Calu3 (cell line): ENCODE results near the gene HS6ST3. TPM values are rescaled to one million over a fixed set of nuclear protein-coding genes. Genes with fewer than 3 reads are reported as not detected.

ENCODE experiments used
- BruUV-seq: library from RNA; stranded (reverse); fragments of 400-500 nt; replicated peaks from 2 replicates; lab custom pipeline; 2021; lab: Mats Ljungman, UMichigan
- CTCF ChIA-PET: fragments of 300-600 bp; sonication (Branson Sonifier 250); formaldehyde crosslinking; loops from one replicate; lab custom pipeline; 2022; ENCODE audit warnings: antibody characterized with exemption; lab: Charles Lee
- DNase-seq: peaks from one replicate; pipeline ENCODE4 v3.0.0; 2022
- H3K27ac Mint-ChIP-seq: one replicate; pipeline ENCODE4 v1.8.0; 2022; ENCODE audit warnings: mixed read lengths; ENCODE audit not compliant: unreplicated experiment
- H3K27me3 Mint-ChIP-seq: one replicate; pipeline ENCODE4 v1.8.0; 2022; ENCODE audit warnings: mixed read lengths; ENCODE audit not compliant: unreplicated experiment
- H3K36me3 Mint-ChIP-seq: one replicate; pipeline ENCODE4 v1.8.0; 2022; ENCODE audit warnings: mild to moderate bottlenecking, moderate library complexity, mixed read lengths; ENCODE audit not compliant: insufficient read depth, unreplicated experiment
- H3K4me1 Mint-ChIP-seq: one replicate; pipeline ENCODE4 v1.8.0; 2022; ENCODE audit warnings: mild to moderate bottlenecking, low read depth, mixed read lengths; ENCODE audit not compliant: unreplicated experiment
- H3K4me3 Mint-ChIP-seq: one replicate; pipeline ENCODE4 v1.8.0; 2022; ENCODE audit warnings: mild to moderate bottlenecking, low read depth, moderate library complexity, mixed read lengths; ENCODE audit not compliant: unreplicated experiment
- H3K9me3 Mint-ChIP-seq: one replicate; pipeline ENCODE4 v1.8.0; 2022; ENCODE audit warnings: low read depth, mixed read lengths; ENCODE audit not compliant: unreplicated experiment
- intact Hi-C: fragments of 100-400 bp; cut with micrococcal nuclease; formaldehyde crosslinking; loops from one replicate; pipeline ENCODE4 v1.10.0; 2022; ENCODE audit not compliant: unreplicated experiment
- total RNA-seq: library from RNA; stranded (reverse); gene quantifications from 2 replicates; pipeline ENCODE4 v1.2.3, GENCODE V29; 2022
- TF ChIP-seq, protein P1 (sequence below): fragments of 200-600 bp; IDR thresholded peaks from one replicate; pipeline ENCODE4 v1.8.0; 2022; ENCODE audit warnings: antibody characterized with exemption; ENCODE audit not compliant: unreplicated experiment

HS6ST3 gene
- total RNA-seq, 1 experiment from 2014 or later, result not detected

DNA sequence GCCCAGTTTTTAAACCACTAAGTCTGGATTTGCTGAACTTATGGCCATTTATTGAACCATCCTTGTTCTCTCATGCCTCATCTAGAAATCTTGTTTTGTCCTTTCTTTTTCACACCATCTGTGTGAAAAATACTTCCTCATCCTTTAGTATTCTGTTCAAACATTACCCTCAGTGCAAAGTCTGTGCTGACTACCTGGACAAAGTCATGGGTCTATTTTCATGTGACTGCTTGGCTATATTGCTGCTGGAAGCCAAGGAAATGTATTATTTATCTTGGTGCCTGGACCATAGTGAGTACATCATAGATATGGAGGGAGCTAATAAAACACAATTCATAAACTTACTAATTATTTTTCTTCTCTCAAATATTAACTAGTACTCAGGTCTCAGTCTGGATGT, 591.9 kb downstream of the HS6ST3 start:
- no peaks in the 10 kb centered on the region for H3K4me1 Mint-ChIP-seq
- TF ChIP-seq, protein P1, sequence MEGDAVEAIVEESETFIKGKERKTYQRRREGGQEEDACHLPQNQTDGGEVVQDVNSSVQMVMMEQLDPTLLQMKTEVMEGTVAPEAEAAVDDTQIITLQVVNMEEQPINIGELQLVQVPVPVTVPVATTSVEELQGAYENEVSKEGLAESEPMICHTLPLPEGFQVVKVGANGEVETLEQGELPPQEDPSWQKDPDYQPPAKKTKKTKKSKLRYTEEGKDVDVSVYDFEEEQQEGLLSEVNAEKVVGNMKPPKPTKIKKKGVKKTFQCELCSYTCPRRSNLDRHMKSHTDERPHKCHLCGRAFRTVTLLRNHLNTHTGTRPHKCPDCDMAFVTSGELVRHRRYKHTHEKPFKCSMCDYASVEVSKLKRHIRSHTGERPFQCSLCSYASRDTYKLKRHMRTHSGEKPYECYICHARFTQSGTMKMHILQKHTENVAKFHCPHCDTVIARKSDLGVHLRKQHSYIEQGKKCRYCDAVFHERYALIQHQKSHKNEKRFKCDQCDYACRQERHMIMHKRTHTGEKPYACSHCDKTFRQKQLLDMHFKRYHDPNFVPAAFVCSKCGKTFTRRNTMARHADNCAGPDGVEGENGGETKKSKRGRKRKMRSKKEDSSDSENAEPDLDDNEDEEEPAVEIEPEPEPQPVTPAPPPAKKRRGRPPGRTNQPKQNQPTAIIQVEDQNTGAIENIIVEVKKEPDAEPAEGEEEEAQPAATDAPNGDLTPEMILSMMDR, result no peak
- intact Hi-C loops, result no loop called here
- no peak overlapping the region for H3K4me3 Mint-ChIP-seq
- DNase-seq, result no peak
- BruUV-seq, result no TSS peak
- peaks cover 7% of the 10 kb centered on the region for H3K27me3 Mint-ChIP-seq
- H3K9me3 Mint-ChIP-seq, result no peaks in the 10 kb centered on the region
- H3K27ac Mint-ChIP-seq, result no peak overlapping the region
- H3K36me3 Mint-ChIP-seq, result no peaks in the 10 kb centered on the region
- CTCF ChIA-PET, result no interaction called here

DNA sequence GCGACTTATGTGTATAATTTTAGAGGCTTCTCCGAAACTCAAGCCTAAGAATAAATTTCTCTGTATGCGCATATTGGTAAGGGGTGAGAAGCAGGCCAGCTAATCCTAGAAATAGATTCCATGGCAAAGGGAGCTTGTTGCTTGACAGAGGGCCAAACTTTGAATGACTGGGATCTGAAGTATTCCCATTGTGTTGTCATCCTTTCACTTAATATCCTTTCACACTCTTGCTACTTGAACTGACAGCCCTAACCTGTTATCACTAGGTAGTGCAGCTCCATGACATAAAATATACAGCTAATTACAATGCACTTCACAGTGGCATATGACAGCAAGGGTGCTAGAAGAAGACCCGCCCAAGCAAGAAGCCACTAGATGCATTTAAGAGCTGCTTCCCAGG, 594.6 kb downstream of the HS6ST3 start:
- Mint-ChIP-seq H3K27me3 (peaks cover 7% of the 10 kb centered on the region), H3K27ac (no peak overlapping the region), H3K4me1 (no peaks in the 10 kb centered on the region), H3K36me3 (no peaks in the 10 kb centered on the region), H3K4me3 (no peak overlapping the region), H3K9me3 (no peaks in the 10 kb centered on the region)
- CTCF ChIA-PET, result no interaction called here
- BruUV-seq, result no TSS peak
- no peak for DNase-seq
- TF ChIP-seq, protein P1, result no peak
- intact Hi-C loops, result no loop called here

DNA sequence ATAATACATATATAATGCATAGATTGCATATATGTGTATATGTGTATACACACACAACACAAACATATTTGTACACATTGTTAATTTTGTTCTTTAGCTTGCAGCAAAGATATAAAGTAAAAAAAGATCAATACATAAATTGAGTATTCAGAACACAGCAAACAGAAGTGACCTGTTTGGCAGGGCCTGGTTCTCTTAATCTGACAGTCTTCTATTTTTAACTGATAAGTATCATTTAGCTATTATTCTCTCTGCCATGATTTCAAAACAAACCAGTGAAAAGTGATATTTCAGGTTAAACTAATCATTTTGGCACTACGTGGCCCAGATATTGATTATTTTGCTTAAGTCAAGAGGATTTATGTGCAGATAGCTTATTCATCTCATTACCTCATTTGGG, 595.0 kb downstream of the HS6ST3 start:
- TF ChIP-seq, protein P1, result no peak
- no TSS peak for BruUV-seq
- Mint-ChIP-seq H3K4me3 (no peak overlapping the region), H3K36me3 (no peaks in the 10 kb centered on the region), H3K4me1 (no peaks in the 10 kb centered on the region), H3K27ac (no peak overlapping the region), H3K27me3 (peaks cover 7% of the 10 kb centered on the region), H3K9me3 (no peaks in the 10 kb centered on the region)
- CTCF ChIA-PET, result no interaction called here
- intact Hi-C loops, result no loop called here
- DNase-seq, result no peak

DNA sequence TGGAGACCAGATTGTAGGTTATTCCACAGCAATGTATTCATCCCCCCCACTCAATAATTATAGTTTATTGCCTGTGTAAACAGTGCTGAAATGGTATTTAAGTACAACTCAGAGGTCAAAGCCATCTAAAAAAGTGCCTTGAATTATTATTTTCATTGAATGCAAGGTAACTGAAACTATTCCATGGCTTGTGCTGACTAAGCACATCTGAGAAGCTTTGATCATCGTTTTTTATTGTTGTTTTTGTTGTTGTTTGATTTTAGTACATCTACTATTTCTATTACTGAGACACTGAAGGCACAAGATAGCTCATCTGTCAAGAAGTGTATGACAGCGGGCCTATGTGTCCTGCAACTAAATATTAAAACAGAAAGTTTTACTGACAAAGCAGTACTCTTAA, 596.4 kb downstream of the HS6ST3 start:
- Mint-ChIP-seq H3K27ac (no peak overlapping the region), H3K4me3 (no peak overlapping the region), H3K9me3 (no peaks in the 10 kb centered on the region), H3K27me3 (peaks cover under 1% of the 10 kb centered on the region), H3K36me3 (no peaks in the 10 kb centered on the region), H3K4me1 (no peaks in the 10 kb centered on the region)
- CTCF ChIA-PET, result no interaction called here
- BruUV-seq, result no TSS peak
- intact Hi-C loops, result no loop called here
- TF ChIP-seq, protein P1, result no peak
- DNase-seq, result no peak
